PC-3 (cell line): ENCODE results near the gene COG3.

ENCODE experiments used
- EZH2 ChIP-seq: fragments of 300-600 bp; sonication (generic); IDR thresholded peaks from one replicate; pipeline ENCODE4 v1.6.1; 2017; ENCODE audit warnings: antibody characterized with exemption, mild to moderate bottlenecking, low read length; ENCODE audit not compliant: unreplicated experiment
- EZH2phosphoT487 ChIP-seq: fragments of 300-600 bp; sonication (generic); IDR thresholded peaks from 2 replicates; pipeline ENCODE4 v1.6.1; 2018; ENCODE audit warnings: mild to moderate bottlenecking, antibody characterized with exemption, low read length, borderline replicate concordance
- TF ChIP-seq, protein P1 (sequence below): fragments of 300-600 bp; sonication (generic); conservative IDR thresholded peaks from 2 replicates; pipeline ENCODE4 v1.5.1; 2017; ENCODE audit warnings: antibody characterized with exemption, low read depth, mild to moderate bottlenecking, low read length

DNA sequence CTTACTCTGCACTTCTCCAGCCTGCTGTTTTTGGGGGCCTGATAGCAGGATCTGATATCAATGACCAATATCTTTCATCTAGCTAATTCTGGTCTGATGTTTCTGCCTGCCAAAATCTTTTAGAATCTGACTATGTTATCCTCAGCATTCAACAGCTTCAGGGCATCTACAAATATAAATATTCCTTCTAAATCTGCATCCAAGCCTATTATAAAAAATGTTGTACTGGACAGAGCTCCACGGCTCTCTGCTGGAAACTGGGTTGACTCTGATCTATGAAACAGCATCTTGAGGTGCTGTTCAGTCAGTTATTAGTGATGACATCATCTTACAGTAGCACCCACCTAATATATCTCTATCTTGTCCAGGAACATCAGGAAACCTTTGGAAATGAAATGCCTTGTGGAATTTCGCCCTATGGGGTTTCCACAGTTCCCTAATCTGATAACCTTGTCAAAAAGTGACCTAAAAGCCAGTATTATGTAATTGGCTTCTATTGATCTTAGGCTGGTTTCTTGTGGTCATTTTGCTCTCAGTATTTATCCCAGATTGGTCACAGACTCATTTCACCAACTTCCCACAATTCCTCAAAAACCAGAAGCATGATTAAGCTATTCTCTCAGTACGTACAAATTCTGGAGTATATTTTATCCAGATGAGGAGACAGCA, 117.8 kb downstream of the COG3 start:
- TF ChIP-seq, protein P1, sequence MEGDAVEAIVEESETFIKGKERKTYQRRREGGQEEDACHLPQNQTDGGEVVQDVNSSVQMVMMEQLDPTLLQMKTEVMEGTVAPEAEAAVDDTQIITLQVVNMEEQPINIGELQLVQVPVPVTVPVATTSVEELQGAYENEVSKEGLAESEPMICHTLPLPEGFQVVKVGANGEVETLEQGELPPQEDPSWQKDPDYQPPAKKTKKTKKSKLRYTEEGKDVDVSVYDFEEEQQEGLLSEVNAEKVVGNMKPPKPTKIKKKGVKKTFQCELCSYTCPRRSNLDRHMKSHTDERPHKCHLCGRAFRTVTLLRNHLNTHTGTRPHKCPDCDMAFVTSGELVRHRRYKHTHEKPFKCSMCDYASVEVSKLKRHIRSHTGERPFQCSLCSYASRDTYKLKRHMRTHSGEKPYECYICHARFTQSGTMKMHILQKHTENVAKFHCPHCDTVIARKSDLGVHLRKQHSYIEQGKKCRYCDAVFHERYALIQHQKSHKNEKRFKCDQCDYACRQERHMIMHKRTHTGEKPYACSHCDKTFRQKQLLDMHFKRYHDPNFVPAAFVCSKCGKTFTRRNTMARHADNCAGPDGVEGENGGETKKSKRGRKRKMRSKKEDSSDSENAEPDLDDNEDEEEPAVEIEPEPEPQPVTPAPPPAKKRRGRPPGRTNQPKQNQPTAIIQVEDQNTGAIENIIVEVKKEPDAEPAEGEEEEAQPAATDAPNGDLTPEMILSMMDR: no peak
- TF ChIP-seq EZH2 (no peak), EZH2phosphoT487 (no peak)
